NCI-H187 (cell line): ENCODE results near the gene NTN1.
"Not testable (repeated sequence)": the region's sequence is repeated elsewhere in the genome, so short reads cannot be mapped to it uniquely, and the experiment has no call there.

ENCODE experiments used
- DNase-seq, 2 experiments: peaks; one replicate each; lab custom pipeline; 2025; lab: John Stamatoyannopoulos, UW

The NTN1 gene

GRCh38 chr17:9087921-9088320 lies 66.6 kb downstream of the NTN1 start:
- no peak for DNase-seq

GRCh38 chr17:9090641-9091096 lies 69.4 kb downstream of the NTN1 start:
- no peak for DNase-seq

- DNase-seq = no peak
These were observed 72.9 kb downstream of the NTN1 start for GRCh38 chr17:9094193-9094592.

- no peak for DNase-seq
These were observed 74.1 kb downstream of the NTN1 start for GRCh38 chr17:9095390-9095789.

- DNase-seq = no peak
These were observed 77.0 kb downstream of the NTN1 start for GRCh38 chr17:9098242-9098825.

DNA sequence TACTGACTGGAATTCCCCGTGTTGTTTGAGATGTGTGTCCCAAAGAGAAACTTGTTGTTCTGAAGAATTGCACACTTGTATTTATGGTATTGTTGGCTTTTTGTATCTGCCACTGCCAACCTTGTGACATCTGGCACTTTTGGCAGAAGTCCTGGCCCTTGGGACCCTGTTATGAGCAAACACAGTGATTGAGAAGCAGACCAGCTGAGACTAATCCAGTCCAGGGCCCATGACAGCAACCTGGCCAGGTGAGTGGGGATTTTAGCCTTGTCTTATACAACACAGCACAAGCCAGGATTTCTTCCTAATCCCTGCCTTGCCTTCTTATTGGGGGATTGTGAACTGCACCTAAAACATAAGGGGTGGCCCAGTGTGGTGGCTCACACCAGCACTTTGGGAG lies 80.0 kb downstream of the NTN1 start:
- DNase-seq = no peak

- DNase-seq = not testable (repeated sequence)
These were observed 81.9 kb downstream of the NTN1 start for GRCh38 chr17:9103193-9103592.

DNA sequence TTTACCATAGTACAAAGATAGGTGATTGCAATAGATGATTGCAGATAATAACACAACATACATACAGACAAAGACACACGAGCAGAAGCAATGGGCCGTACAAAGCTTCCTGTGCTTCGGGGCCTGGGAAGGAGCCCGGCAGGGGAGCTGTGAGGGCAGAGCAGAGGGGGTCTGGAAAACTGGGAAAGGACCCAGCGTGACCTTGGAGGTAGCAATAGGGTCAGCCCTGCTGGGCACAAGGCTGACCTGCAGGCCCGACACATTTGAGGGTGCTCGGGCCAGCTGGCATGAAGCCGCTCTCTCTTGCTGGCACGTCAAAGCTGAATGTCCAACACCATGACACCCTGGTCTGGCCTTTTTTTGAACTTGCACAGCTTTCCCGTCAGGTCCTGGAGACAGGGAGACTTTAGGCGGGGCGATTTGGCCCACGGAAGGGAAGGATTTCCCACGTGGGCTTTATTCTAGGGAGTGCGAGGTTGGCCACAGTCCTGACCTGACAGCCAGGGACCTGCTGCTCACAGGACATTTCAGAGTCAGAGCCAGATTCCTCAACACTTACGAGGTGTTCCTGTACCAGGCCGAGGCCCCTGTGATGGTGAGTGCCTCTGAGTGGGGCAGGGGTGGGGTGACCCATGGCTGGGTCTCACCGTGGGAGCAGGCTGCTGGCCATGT lies 83.2 kb downstream of the NTN1 start:
- no peak for DNase-seq

GRCh38 chr17:9105068-9105868 lies 84.0 kb downstream of the NTN1 start:
- no peak for DNase-seq

DNA sequence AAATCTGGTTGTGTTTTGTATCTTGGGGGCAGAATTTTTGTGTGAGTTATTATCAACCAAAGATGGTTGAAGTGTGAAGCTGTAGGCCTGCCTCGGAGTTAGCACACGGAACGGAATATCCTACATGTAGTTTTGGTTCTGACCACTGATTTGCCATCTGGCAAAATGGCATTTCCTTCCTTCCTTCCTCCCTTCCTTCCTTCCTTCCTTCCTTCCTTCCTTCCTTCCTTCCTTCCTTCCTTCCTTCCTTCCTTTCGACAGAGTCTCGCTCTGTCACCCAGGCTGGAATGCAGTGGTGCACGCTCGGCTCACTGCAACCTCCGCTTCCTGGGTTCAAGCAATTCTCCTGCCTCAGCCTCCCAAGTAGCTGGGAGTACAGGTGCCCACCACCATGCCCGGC lies 85.0 kb downstream of the NTN1 start:
- not testable (repeated sequence) for DNase-seq

- DNase-seq = no peak
These were observed 86.2 kb downstream of the NTN1 start for GRCh38 chr17:9107527-9107926.

GRCh38 chr17:9108146-9108545 lies 86.8 kb downstream of the NTN1 start:
- no peak for DNase-seq

DNA sequence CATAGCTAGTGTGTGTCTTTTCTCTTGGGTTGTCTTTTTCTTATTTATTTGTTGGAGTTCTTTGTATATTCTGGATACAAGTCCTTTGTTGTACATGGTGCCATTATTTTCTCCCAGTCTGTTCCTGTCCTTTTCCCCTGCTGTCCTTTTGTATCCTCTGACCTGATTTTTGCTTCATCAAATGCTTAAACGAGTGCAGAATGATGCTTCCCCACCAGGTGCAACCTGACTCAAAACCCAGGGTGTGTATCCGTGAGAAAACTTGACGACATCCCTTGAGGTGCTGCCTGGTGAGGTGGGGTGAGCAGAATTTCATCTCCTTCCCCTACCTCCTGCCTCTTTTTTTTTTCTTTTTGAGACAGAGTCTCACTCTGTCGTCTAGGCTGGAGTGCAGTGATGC lies 88.6 kb downstream of the NTN1 start:
- no peak for DNase-seq

- no peak for DNase-seq
These were observed 89.2 kb downstream of the NTN1 start for GRCh38 chr17:9110501-9110900.

DNA sequence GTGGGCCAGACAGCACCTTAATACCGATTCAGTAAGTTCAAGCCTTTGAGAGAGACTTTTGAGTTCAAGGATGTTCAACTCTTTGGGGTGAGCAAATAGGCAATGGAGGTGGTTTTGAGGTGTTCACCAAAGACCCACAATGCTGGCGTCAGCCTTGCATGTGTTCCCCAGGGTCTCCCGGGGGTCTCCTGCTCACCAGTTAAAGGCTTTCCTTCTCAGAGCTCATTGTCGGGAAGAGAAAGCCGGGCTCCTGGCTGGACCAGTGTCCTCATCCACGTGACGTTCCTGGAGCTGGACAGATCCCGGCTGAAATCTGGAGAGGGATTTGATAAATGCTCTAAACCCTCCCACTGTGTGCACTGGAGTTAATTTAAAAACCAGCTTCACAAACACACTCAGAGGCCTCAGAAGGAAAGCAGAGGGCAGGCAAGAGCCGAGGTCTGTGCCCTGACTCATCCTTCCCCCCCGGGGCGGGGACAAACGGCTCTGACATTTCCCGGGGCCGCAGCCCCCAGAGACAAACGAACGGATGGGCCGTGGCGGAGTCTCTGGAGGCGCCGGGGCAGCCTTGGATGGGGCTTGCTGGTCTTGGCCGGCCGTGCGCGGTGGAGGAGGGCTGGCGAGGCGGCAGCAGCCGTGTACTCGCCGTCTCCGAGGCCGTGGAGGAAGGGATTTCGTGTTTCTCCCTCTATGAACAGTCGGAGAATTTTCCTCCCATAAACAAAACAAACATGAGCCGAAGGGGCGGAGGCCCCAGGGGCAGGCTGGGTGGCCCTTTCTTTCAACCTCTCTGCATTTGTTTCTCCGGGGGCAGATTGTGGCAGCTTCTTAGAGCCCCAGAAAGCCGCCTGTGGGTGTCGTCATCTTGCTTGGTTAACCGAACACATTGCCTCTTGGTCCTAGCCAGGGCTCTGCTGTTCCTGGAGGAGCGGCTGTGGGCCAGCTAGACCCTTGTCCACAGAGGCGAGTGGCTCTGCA lies 94.2 kb downstream of the NTN1 start:
- no peak for DNase-seq

DNA sequence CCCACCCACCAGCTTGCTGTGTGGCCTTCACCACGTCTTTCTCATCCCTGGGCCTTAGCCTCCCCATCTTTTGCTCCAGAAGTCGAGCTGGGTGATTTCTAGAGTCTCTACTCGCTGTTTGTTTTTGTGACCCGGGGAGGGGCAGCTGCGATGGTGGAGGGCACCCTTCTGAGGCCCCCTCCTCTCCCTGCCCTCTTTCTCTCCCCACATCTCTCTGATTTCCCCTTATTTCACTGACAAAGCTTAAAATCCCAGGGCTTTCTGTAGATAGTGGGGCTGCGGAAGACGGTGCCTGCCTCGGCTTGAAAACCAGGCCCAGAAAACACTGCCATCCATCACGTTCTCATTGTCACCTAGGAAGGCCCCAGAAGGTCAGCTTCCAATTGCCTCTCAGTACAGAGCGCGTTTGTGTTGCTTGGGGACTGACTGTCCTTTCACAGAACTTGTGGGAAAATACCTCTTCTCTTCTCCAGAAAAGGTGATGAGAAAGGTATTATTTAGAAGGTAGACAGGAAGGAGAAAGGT lies 95.1 kb downstream of the NTN1 start:
- DNase-seq = no peak

DNA sequence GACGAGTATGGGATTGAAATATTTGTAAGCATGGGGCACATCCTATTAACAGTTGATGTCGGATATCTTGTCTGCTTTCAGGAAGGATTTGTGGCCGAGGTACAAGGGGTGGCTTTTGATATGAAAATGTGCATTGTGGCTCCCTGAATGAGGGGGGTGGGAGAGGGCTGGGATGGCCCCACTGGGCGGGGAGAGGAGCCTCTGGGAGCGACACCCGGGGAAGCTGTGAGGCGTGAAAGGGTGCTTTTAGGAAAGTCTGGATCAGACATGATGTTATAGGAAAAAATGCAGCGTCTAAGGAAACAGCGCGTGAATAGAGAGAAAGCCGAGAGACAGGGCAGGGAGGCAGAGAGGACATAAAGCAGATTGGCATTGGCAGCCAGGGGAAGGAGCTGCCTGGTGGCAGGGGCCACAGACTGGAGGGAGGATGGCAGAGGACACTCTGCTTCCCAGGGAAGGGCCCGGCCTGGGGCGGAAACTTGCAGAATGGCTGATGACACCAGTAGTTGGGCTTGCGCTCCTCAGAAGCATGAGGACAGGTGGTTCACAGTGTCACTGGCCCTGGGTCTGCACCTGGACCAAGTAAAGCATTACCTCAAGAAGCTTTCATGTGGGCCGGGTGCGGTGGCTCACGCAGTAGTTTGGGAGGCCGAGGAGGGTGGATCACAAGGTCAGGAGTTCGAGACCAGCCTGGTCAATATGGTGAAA lies 95.7 kb downstream of the NTN1 start:
- DNase-seq = no peak

GRCh38 chr17:9120471-9120870 lies 99.2 kb downstream of the NTN1 start:
- DNase-seq = no peak

- no peak for DNase-seq
These were observed 100.0 kb downstream of the NTN1 start for GRCh38 chr17:9121186-9121820.
